SK-N-SH (cell line): ENCODE measurements around the gene ZBTB5.

Experiments used
- CTCF ChIP-seq: fragments of 200-600 bp; sonication (generic); IDR thresholded peaks from 2 replicates; pipeline ENCODE4 v1.6.1; 2017; ENCODE audit warnings: antibody characterized with exemption, mild to moderate bottlenecking, moderate library complexity
- EP300 ChIP-seq, 2 experiments: IDR thresholded peaks; 2 replicates each; pipeline versions ENCODE4 v1.4.0 to v1.6.1; 2012; ENCODE audit warnings: borderline replicate concordance in 1 of 2, low read depth in 1 of 2, low read length in 1 of 2
- FOXJ3 ChIP-seq: sonication (generic); formaldehyde crosslinking; IDR thresholded peaks from 2 replicates; pipeline ENCODE4 v1.5.1; 2020; ENCODE audit warnings: mild to moderate bottlenecking, missing genetic modification reagents
- NRF1 ChIP-seq: IDR thresholded peaks from 2 replicates; pipeline ENCODE4 v1.6.1; 2012; ENCODE audit warnings: low read depth, mild to moderate bottlenecking, low read length
- TEAD4 ChIP-seq: IDR thresholded peaks from 2 replicates; pipeline ENCODE4 v1.4.0; 2012; ENCODE audit warnings: mild to moderate bottlenecking, borderline replicate concordance; ENCODE audit not compliant: insufficient read depth

- TF ChIP-seq CTCF, result no peak
- no peak for TF ChIP-seq TEAD4
- no peak for TF ChIP-seq NRF1
- no peak for TF ChIP-seq EP300 (IDR thresholded peaks at IDR 0.05; ENCODE audit: borderline replicate concordance in 1 of 2, low read depth in 1 of 2, low read length in 1 of 2)
- no peak for TF ChIP-seq FOXJ3 (CRISPR knock-in tag)
Measured at GRCh38 chr9:37395229-37395628, 70.0 kb downstream of the ZBTB5 start.
